IPS DF 6.9 (cell line): ENCODE results near the gene KRTAP19-8.

Source experiments
- DNase-seq: peaks from one replicate; pipeline ENCODE4 v3.0.0-alpha.2; 2013; ENCODE audit warnings: low read depth, low spot score
- H3K27ac ChIP-seq: one replicate; pipeline ENCODE4 v1.5.1; 2013; ENCODE audit warnings: low read length, control low read depth
- H3K27me3 ChIP-seq: 2 replicates; pipeline ENCODE4 v1.6.1; 2013; ENCODE audit warnings: mild to moderate bottlenecking, low read length; ENCODE audit not compliant: control insufficient read depth, insufficient read depth
- H3K36me3 ChIP-seq: 2 replicates; pipeline ENCODE4 v1.6.1; 2013; ENCODE audit warnings: low read length; ENCODE audit not compliant: control insufficient read depth, insufficient read depth
- H3K4me1 ChIP-seq: 2 replicates; pipeline ENCODE4 v1.6.1; 2013; ENCODE audit warnings: low read length; ENCODE audit not compliant: control insufficient read depth, insufficient read depth
- H3K4me3 ChIP-seq: 2 replicates; pipeline ENCODE4 v1.5.1; 2013; ENCODE audit warnings: mild to moderate bottlenecking, low read length
- H3K9me3 ChIP-seq: 2 replicates; pipeline ENCODE4 v1.6.1; 2013; ENCODE audit warnings: low read length, inconsistent platforms; ENCODE audit not compliant: control insufficient read depth, insufficient read depth
- WGBS: extraction: QIAGEN DNeasy Blood & Tissue Kit; methylation state at CpG from one replicate; pipeline ENCODE4 v1.1.7; 2013; ENCODE audit warnings: mixed read lengths, missing lambda C conversion rate; ENCODE audit not compliant: insufficient read length, insufficient coverage; 5-methylcytosine and 5-hydroxymethylcytosine counted together

The KRTAP19-8 gene

GRCh38 chr21:31038376-31038775, at the start of gene KRTAP19-8:
TSS of gene KRTAP19-8 (minus strand) at chr21:31038476. CDS start at chr21:31038443, 33 bp downstream.
- no peaks in the 10 kb centered on the region for H3K4me1 ChIP-seq
- no peaks in the 10 kb centered on the region for H3K36me3 ChIP-seq
- no peaks in the 10 kb centered on the region for H3K27me3 ChIP-seq
- H3K27ac ChIP-seq, result no peak within 1 kb of the TSS
- DNase-seq, result no peak
- H3K4me3 ChIP-seq, result no peak within 1 kb of the TSS
- peaks cover 7% of the 10 kb centered on the region for H3K9me3 ChIP-seq
- WGBS, result no CpG with 5 or more reads among the region's 2 CpGs

- Histone ChIP-seq H3K27me3 (no peaks in the 10 kb centered on the region), H3K27ac (no peak overlapping the region), H3K36me3 (no peaks in the 10 kb centered on the region), H3K4me3 (no peak overlapping the region), H3K4me1 (no peaks in the 10 kb centered on the region), H3K9me3 (no peaks in the 10 kb centered on the region)
- no CpG with 5 or more reads among the region's 34 CpGs for WGBS
- DNase-seq, result no peak
These were observed 49.6 kb upstream of the KRTAP19-8 start for GRCh38 chr21:31087639-31088473.

GRCh38 chr21:31084689-31085088, 46.4 kb upstream of the KRTAP19-8 start:
- no CpG with 5 or more reads among the region's 6 CpGs for WGBS
- peaks cover 5% of the 10 kb centered on the region; the same call in 1 of the 2 replicates for H3K9me3 ChIP-seq
- DNase-seq, result no peak

GRCh38 chr21:31078796-31079195, 40.5 kb upstream of the KRTAP19-8 start:
- no peak overlapping the region for H3K4me3 ChIP-seq
- DNase-seq, result no peak
- H3K4me1 ChIP-seq, result no peaks in the 10 kb centered on the region
- no CpG with 5 or more reads among the region's 4 CpGs for whole genome bisulfite sequencing
- H3K27ac ChIP-seq, result no peak overlapping the region
- H3K27me3 ChIP-seq, result no peaks in the 10 kb centered on the region
- H3K9me3 ChIP-seq, result peaks cover 7% of the 10 kb centered on the region
- H3K36me3 ChIP-seq, result no peaks in the 10 kb centered on the region

More at GRCh38 chr21:31084689-31085088, 46.4 kb upstream of the KRTAP19-8 start:
- Histone ChIP-seq H3K4me3 (no peak overlapping the region), H3K4me1 (no peaks in the 10 kb centered on the region), H3K27ac (no peak overlapping the region), H3K27me3 (no peaks in the 10 kb centered on the region), H3K36me3 (no peaks in the 10 kb centered on the region)

- H3K36me3 ChIP-seq, result no peaks in the 10 kb centered on the region
These were observed 39.9 kb upstream of the KRTAP19-8 start for GRCh38 chr21:31078216-31078615.

GRCh38 chr21:31075848-31076247, 37.6 kb upstream of the KRTAP19-8 start:
- no peak overlapping the region for H3K27ac ChIP-seq
- no peaks in the 10 kb centered on the region; the same call in 1 of the 2 replicates for H3K27me3 ChIP-seq
- DNase-seq, result no peak
- H3K4me1 ChIP-seq, result no peaks in the 10 kb centered on the region
- H3K4me3 ChIP-seq, result no peak overlapping the region
- H3K9me3 ChIP-seq, result peaks cover 7% of the 10 kb centered on the region
- H3K36me3 ChIP-seq, result no peaks in the 10 kb centered on the region
- no CpG with 5 or more reads among the region's 6 CpGs for WGBS

More at GRCh38 chr21:31078216-31078615, 39.9 kb upstream of the KRTAP19-8 start:
- no peak for DNase-seq
- Histone ChIP-seq H3K27me3 (no peaks in the 10 kb centered on the region), H3K4me3 (no peak overlapping the region), H3K4me1 (no peaks in the 10 kb centered on the region), H3K27ac (no peak overlapping the region), H3K9me3 (peaks cover 8% of the 10 kb centered on the region)
- WGBS, result no CpG with 5 or more reads among the region's 4 CpGs

GRCh38 chr21:31072533-31072932, 34.3 kb upstream of the KRTAP19-8 start:
- Histone ChIP-seq H3K4me3 (no peak overlapping the region), H3K36me3 (no peaks in the 10 kb centered on the region), H3K4me1 (no peaks in the 10 kb centered on the region), H3K27ac (no peak overlapping the region), H3K9me3 (peaks cover 6% of the 10 kb centered on the region), H3K27me3 (no peaks in the 10 kb centered on the region; the same call in 1 of the 2 replicates)
- WGBS, result no CpG with 5 or more reads among the region's 4 CpGs
- DNase-seq, result no peak

GRCh38 chr21:31064803-31065202, 26.5 kb upstream of the KRTAP19-8 start:
- Histone ChIP-seq H3K27ac (no peak overlapping the region), H3K27me3 (no peaks in the 10 kb centered on the region; the same call in 1 of the 2 replicates), H3K4me3 (no peak overlapping the region), H3K9me3 (peaks cover 4% of the 10 kb centered on the region), H3K36me3 (no peaks in the 10 kb centered on the region), H3K4me1 (no peaks in the 10 kb centered on the region)
- DNase-seq, result no peak
- no CpG with 5 or more reads among the region's 3 CpGs for WGBS

GRCh38 chr21:31052489-31053142, 14.3 kb upstream of the KRTAP19-8 start:
- no peak overlapping the region for H3K27ac ChIP-seq
- H3K36me3 ChIP-seq, result no peaks in the 10 kb centered on the region
- H3K4me3 ChIP-seq, result no peak overlapping the region
- no peaks in the 10 kb centered on the region for H3K4me1 ChIP-seq
- H3K27me3 ChIP-seq, result no peaks in the 10 kb centered on the region
- peaks cover 9% of the 10 kb centered on the region for H3K9me3 ChIP-seq
- WGBS, result no CpG with 5 or more reads among the region's 5 CpGs
- no peak for DNase-seq

- Histone ChIP-seq H3K27ac (no peak overlapping the region), H3K9me3 (peaks cover 9% of the 10 kb centered on the region), H3K27me3 (no peaks in the 10 kb centered on the region), H3K4me3 (no peak overlapping the region), H3K4me1 (no peaks in the 10 kb centered on the region), H3K36me3 (no peaks in the 10 kb centered on the region)
- DNase-seq, result no peak
- WGBS, result no CpG with 5 or more reads among the region's 3 CpGs
These were observed 12.4 kb upstream of the KRTAP19-8 start for GRCh38 chr21:31050577-31051157.
